Glomerular endothelial cell (primary cell): ENCODE measurements around the gene PEG3. TPM values are rescaled to one million over a fixed set of nuclear protein-coding genes. Genes with fewer than 3 reads are reported as not detected.

Experiments
- DNase-seq: peaks from one replicate; pipeline ENCODE4 v3.0.0-alpha.2; 2011; ENCODE audit warnings: low read depth, low spot score; ENCODE audit errors: extremely low read depth
- total RNA-seq: library from RNA; depleted of rRNA; stranded (reverse); fragments of >200 nt; gene quantifications from 2 replicates; pipeline ENCODE4 v1.2.3, GENCODE V29; 2015

The PEG3 gene
- total RNA-seq, 1 donor from 2014 or later, result 0.93 TPM

DNA sequence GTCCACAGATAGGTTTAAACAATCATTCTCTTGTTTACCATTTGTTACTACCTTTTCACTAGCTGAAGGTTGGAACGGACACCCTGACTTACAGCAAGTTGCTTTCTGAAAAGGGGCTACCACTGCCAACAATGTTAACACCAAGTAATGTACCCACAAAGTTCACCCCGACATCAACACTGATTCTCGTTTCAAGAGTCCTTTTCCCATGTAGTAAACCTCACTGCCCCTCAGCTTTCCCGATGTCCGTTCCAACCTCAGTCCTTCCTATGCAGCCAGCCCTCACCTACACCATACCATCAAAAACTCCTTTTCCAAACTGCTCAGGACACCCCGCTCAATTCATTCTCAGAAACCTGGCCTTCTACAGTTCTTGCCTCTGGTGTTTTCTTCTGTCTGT, 29.0 kb downstream of the PEG3 start:
- no peak for DNase-seq

DNA sequence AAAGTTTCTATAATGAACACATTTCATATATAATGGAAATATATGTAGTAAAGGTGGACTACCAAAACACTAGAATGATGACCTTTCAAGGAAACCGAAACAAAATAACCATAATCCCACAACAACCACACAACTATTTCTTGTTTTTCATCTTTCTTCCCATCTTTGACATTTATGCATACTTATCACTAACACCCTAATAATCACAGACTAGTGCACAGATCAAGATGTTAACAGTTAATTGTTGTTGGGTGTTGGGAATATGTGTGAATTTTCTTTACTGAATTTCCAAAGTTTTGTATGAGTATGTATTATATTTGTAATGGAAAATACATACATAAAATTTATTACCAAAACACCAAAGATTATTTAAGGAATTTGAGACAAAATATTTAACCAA, 30.3 kb downstream of the PEG3 start:
- no peak for DNase-seq

DNA sequence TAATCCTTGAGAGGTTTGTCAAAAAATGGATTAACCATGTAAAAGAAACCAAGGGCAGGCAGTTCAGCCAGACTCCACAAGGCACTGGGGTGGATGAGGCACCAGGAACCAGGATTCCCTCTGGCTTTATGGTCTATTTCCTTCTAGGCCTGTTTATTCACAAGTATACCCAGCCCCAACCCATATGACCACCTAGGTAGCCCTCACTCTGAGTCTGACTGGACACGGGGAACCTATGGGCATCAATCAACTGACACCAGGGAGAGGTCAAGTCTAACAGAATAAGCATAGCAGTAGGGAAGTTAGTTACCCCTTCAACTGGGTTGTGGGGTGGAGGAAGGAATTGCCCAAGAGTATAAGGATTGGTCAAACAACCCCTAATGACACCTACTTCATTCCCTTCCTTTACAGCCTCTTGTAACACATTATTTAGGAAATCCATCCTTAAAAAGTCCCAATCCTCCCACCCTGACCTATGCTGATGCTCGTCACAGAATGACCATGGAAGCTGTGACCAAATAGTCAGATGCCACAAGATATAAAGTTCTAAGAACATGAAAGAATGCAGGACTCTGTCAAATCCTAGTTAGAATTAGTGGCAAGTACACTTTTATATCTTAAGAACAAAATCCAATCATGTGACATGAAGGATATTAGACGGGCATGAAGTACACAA, 31.7 kb downstream of the PEG3 start:
- no peak for DNase-seq

DNA sequence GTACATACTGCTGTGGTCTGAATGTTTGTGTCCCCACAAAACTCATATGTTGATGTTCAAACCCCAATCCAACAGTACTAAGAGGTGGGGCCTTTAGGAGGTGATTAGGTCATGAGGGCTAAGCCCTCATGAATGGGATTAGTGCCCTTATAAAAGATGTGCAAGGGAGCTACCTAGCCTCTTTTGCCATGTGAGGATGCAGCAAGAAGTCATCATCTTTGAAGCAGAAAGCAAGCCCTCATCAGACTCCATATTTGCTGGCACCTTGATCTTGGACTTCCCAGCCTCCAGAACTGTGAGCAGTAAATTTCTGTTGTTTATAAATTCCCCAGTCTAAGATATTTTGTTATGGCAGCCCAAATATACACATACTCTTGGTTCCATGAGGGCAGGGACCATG, 33.9 kb downstream of the PEG3 start:
- no peak for DNase-seq

Other genes with a start within 250 kb of the PEG3 start
- gene ZNF71, start 245.4 kb downstream of the PEG3 start, total RNA-seq, result 24.4 and 24.8 TPM in 2 replicates
- 0.58 and 1.2 TPM in 2 replicates for gene SMIM17, start 197.6 kb downstream of the PEG3 start, total RNA-seq
- 0.18 and 0.34 TPM in 2 replicates for gene ZNF835, start 169.0 kb downstream of the PEG3 start, total RNA-seq
- gene ZIM2, start within 50 bp of the PEG3 start, total RNA-seq, result not detected in 2 replicates